ENCODE measurements around the gene OR52A1. TPM values are rescaled to one million over a fixed set of nuclear protein-coding genes. Genes with fewer than 3 reads are reported as not detected.
A peak's percentile ranks its signal among the peaks of the same experiment; 100 is the strongest.

The OR52A1 gene
- total RNA-seq, 1 experiment from 2014 or later, result not detected

DNA sequence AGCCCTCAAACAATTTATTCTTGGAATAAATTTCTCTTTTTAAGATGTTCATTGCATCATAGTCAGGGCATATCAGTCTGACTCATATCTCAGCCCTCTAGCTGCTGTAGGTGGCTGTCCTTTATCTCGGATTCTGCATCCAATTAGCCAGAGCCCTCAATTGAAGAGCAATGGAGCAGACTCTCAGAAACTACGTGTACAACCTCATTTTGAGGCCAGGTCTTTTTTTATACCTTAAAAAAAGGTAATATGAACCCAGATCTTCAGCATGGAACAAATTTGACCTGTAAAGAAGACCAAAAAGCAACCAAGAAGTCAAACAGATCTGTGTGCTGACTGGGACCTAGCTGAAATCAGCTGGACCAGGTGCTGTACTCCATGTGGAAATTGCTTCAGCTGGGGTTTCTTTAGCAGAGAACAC, 25.1 kb downstream of the OR52A1 start:
- Mint-ChIP-seq H3K27ac (ENCODE audit: low read depth, unreplicated experiment) (no peak overlapping the region), H3K4me3 (ENCODE audit: unreplicated experiment) (no peak overlapping the region), H3K4me1 (ENCODE audit: insufficient read depth, unreplicated experiment) (no peaks in the 10 kb centered on the region), H3K9me3 (ENCODE audit: unreplicated experiment) (no peaks in the 10 kb centered on the region), H3K36me3 (ENCODE audit: insufficient read depth, unreplicated experiment) (no peaks in the 10 kb centered on the region), H3K27me3 (ENCODE audit: insufficient read depth, unreplicated experiment) (peaks cover 59% of the 10 kb centered on the region)
- ChIA-PET CTCF (interaction anchor here (0.6 to 0.8 kb wide), 2 partner anchors 11 to 164 kb away, joined by 3 read pairs; no protein-coding TSS in a partner anchor), POLR2A (no interaction called here)
- no TSS peak for BruUV-seq (replicated peaks)
- no peak for DNase-seq (ENCODE audit: unreplicated experiment)
- TF ChIP-seq, protein P1, sequence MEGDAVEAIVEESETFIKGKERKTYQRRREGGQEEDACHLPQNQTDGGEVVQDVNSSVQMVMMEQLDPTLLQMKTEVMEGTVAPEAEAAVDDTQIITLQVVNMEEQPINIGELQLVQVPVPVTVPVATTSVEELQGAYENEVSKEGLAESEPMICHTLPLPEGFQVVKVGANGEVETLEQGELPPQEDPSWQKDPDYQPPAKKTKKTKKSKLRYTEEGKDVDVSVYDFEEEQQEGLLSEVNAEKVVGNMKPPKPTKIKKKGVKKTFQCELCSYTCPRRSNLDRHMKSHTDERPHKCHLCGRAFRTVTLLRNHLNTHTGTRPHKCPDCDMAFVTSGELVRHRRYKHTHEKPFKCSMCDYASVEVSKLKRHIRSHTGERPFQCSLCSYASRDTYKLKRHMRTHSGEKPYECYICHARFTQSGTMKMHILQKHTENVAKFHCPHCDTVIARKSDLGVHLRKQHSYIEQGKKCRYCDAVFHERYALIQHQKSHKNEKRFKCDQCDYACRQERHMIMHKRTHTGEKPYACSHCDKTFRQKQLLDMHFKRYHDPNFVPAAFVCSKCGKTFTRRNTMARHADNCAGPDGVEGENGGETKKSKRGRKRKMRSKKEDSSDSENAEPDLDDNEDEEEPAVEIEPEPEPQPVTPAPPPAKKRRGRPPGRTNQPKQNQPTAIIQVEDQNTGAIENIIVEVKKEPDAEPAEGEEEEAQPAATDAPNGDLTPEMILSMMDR (IDR thresholded peaks at IDR 0.05; ENCODE audit: unreplicated experiment), result no peak
- intact Hi-C loops (cut with micrococcal nuclease), result loop anchor here (10.0 kb wide), 1 partner anchor 425 kb away; no protein-coding TSS in a partner anchor

DNA sequence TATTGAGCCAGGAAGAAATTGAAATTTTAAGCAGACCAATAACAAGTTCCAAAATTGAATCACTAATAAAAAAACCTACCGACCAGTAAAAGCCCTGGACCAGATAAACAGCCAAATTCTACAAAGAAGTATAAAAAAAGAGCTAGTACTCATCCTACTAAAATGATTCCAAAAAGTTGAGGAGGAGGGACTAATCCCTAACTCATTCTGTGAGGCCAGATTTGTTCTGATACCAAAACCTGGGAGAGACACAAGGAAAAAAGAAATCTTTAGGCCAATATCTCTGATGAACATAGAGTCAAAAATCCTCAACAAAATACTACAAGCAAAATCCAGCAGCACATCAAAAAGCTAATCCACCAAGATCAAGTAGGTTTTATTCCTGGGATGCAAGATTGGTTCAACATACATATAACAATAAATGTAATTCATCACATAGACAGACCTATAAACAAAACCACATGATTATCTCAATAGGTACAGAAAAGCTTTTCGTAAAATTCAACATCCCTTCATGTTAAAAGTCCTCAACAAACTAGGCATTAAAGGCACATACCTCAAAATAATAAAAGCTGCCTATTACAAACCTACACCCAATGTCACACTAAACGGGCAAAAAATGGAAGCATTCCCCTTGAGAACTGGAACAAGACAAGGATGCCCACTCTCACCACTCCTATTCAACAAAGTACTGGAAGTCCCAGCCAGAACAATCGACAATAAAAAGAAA, 29.5 kb downstream of the OR52A1 start:
- Mint-ChIP-seq H3K4me3 (ENCODE audit: unreplicated experiment) (no peak overlapping the region), H3K27ac (ENCODE audit: low read depth, unreplicated experiment) (no peak overlapping the region), H3K9me3 (ENCODE audit: unreplicated experiment) (no peaks in the 10 kb centered on the region), H3K27me3 (ENCODE audit: insufficient read depth, unreplicated experiment) (peaks cover 64% of the 10 kb centered on the region), H3K4me1 (ENCODE audit: insufficient read depth, unreplicated experiment) (no peaks in the 10 kb centered on the region), H3K36me3 (ENCODE audit: insufficient read depth, unreplicated experiment) (no peaks in the 10 kb centered on the region)
- BruUV-seq (replicated peaks), result no TSS peak
- ChIA-PET POLR2A (no interaction called here), CTCF (interaction anchor here (0.6 to 2.3 kb wide), 19 partner anchors 9 to 766 kb away, joined by 3 to 24 read pairs (median 3); no protein-coding TSS in a partner anchor)
- TF ChIP-seq, protein P1 (IDR thresholded peaks at IDR 0.05; ENCODE audit: unreplicated experiment), result no peak
- no peak for DNase-seq (ENCODE audit: unreplicated experiment)
- intact Hi-C loops (cut with micrococcal nuclease), result loop anchor here (1.0 to 10.0 kb wide), 6 partner anchors 80 to 938 kb away; partner anchors contain the start of gene OR52N2

DNA sequence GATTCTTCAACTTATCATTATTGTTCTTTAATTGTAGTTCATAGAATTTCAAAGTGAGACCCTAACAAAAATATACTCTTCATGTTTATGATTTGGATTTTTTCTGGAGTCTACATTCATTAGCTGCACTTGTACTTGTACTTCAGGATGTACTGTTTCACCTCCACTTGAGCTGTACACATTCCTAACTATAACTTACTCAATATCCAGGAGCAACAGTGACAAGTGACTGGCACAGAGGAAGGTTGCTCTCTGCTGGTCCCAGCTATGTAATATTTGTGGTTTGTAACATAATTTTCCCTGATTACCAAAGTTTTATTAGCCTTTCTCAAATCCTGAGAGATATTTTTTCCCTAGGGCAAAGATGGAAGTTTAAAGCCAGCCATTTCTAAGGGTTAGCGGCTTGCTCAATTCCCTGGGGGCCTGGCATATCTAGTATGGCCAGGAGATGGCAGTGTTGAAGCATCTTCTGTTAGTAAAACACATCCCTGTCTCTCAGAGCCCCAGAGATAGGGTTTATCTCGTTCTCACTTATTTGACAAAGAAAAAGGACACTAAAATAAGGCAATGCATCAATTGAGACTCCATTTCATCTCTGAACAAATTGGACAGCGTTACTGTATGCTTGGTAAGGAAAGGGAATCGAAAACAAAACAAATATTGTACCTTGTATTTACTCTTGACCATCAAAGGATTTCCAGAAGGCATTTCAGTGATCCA, 30.6 kb downstream of the OR52A1 start:
- Mint-ChIP-seq H3K36me3 (ENCODE audit: insufficient read depth, unreplicated experiment) (no peaks in the 10 kb centered on the region), H3K9me3 (ENCODE audit: unreplicated experiment) (no peaks in the 10 kb centered on the region), H3K4me1 (ENCODE audit: insufficient read depth, unreplicated experiment) (no peaks in the 10 kb centered on the region), H3K27ac (ENCODE audit: low read depth, unreplicated experiment) (no peak overlapping the region), H3K27me3 (ENCODE audit: insufficient read depth, unreplicated experiment) (peaks cover 62% of the 10 kb centered on the region), H3K4me3 (ENCODE audit: unreplicated experiment) (no peak overlapping the region)
- POLR2A ChIA-PET, result no interaction called here
- no TSS peak for BruUV-seq (replicated peaks)
- CTCF ChIA-PET, result interaction anchor here (0.6 to 2.3 kb wide), 12 partner anchors 10 to 939 kb away, joined by 3 to 24 read pairs (median 4); no protein-coding TSS in a partner anchor
- TF ChIP-seq, protein P1 (IDR thresholded peaks at IDR 0.05; ENCODE audit: unreplicated experiment), result peak; percentile 80
- intact Hi-C loops (cut with micrococcal nuclease), result loop anchor here (1.0 to 10.0 kb wide), 6 partner anchors 81 to 937 kb away; partner anchors contain the start of gene OR52N2
- peak; percentile 74 for DNase-seq (ENCODE audit: unreplicated experiment)

DNA sequence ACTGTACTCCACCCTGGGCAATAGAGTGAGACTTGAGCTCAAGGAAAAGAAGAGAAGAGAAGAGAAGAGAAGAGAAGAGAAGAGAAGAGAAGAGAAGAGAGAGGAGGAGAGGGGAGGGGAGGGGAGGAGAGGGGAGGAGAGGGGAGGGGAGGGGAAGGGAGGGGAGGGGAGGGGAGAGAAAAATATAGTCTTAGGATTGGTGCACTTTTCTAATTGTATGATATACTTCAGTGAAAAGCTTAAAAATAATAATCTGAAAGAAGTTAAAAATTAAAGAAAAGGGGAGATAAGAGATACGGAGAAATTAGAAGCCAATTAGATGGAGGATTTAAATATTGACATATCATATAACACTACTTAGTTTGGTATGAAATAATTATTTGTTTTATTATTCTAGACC, 35.7 kb downstream of the OR52A1 start:
- no peaks in the 10 kb centered on the region for H3K9me3 Mint-ChIP-seq (ENCODE audit: unreplicated experiment)
- no peaks in the 10 kb centered on the region for H3K36me3 Mint-ChIP-seq (ENCODE audit: insufficient read depth, unreplicated experiment)
- H3K4me3 Mint-ChIP-seq (ENCODE audit: unreplicated experiment), result no peak overlapping the region
- no peaks in the 10 kb centered on the region for H3K4me1 Mint-ChIP-seq (ENCODE audit: insufficient read depth, unreplicated experiment)
- no peak for DNase-seq (ENCODE audit: unreplicated experiment)
- intact Hi-C loops (cut with micrococcal nuclease), result no loop called here
- POLR2A ChIA-PET, result no interaction called here
- no peak overlapping the region for H3K27ac Mint-ChIP-seq (ENCODE audit: low read depth, unreplicated experiment)
- CTCF ChIA-PET, result interaction anchor here (0.5 kb wide), 2 partner anchors 132 to 372 kb away, joined by 4 read pairs; no protein-coding TSS in a partner anchor
- BruUV-seq (replicated peaks), result no TSS peak
- H3K27me3 Mint-ChIP-seq (ENCODE audit: insufficient read depth, unreplicated experiment), result peaks cover 78% of the 10 kb centered on the region
- TF ChIP-seq, protein P1 (IDR thresholded peaks at IDR 0.05; ENCODE audit: unreplicated experiment), result no peak

Measured in MCF 10A (cell line).